Osteocyte (in vitro differentiated cells): ENCODE measurements around the gene RCBTB2. TPM values are rescaled to one million over a fixed set of nuclear protein-coding genes. Genes with fewer than 3 reads are reported as not detected.

Experiments
- DNase-seq: peaks from one replicate; pipeline ENCODE4 v3.0.0; 2021; ENCODE audit warnings: mixed read lengths; ENCODE audit not compliant: unreplicated experiment; ENCODE audit errors: extremely low spot score
- H3K27ac Mint-ChIP-seq: one replicate; pipeline ENCODE4 v1.8.0; 2021; ENCODE audit warnings: mild to moderate bottlenecking, mixed read lengths; ENCODE audit not compliant: unreplicated experiment
- H3K27me3 Mint-ChIP-seq: one replicate; pipeline ENCODE4 v1.8.0; 2021; ENCODE audit warnings: mixed read lengths; ENCODE audit not compliant: unreplicated experiment
- H3K36me3 Mint-ChIP-seq: one replicate; pipeline ENCODE4 v1.8.0; 2021; ENCODE audit warnings: mixed read lengths; ENCODE audit not compliant: unreplicated experiment
- H3K4me1 Mint-ChIP-seq: one replicate; pipeline ENCODE4 v1.8.0; 2021; ENCODE audit warnings: mixed read lengths; ENCODE audit not compliant: unreplicated experiment
- H3K4me3 Mint-ChIP-seq: one replicate; pipeline ENCODE4 v1.8.0; 2021; ENCODE audit warnings: mild to moderate bottlenecking, moderate library complexity, mixed read lengths; ENCODE audit not compliant: unreplicated experiment
- H3K9me3 Mint-ChIP-seq: one replicate; pipeline ENCODE4 v1.8.0; 2021; ENCODE audit warnings: mixed read lengths; ENCODE audit not compliant: unreplicated experiment
- CTCF ChIP-seq: fragments of 200-600 bp; sonication (generic); IDR thresholded peaks from 2 replicates; pipeline ENCODE4 v1.5.0; 2021; ENCODE audit warnings: antibody characterized with exemption, mild to moderate bottlenecking, moderate library complexity
- total RNA-seq: library from RNA; stranded (reverse); gene quantifications from 2 replicates; pipeline ENCODE4 v1.2.1, GENCODE V29; 2021

RCBTB2 gene
- total RNA-seq, 1 donor from 2014 or later, result 12.1 TPM

- H3K27me3 Mint-ChIP-seq, result no peaks in the 10 kb centered on the region
- no peak overlapping the region for H3K27ac Mint-ChIP-seq
- H3K36me3 Mint-ChIP-seq, result peaks cover 4% of the 10 kb centered on the region
- H3K4me3 Mint-ChIP-seq, result no peak overlapping the region
- DNase-seq, result no peak
- no peak for TF ChIP-seq CTCF
- no peaks in the 10 kb centered on the region for H3K4me1 Mint-ChIP-seq
- H3K9me3 Mint-ChIP-seq, result peaks cover 19% of the 10 kb centered on the region
Observed at GRCh38 chr13:48556817-48557216, 23.9 kb upstream of the RCBTB2 start.

- H3K9me3 Mint-ChIP-seq, result peaks cover 19% of the 10 kb centered on the region
- peaks cover 4% of the 10 kb centered on the region for H3K36me3 Mint-ChIP-seq
- TF ChIP-seq CTCF, result no peak
- DNase-seq, result no peak
- H3K27ac Mint-ChIP-seq, result no peak overlapping the region
- H3K4me3 Mint-ChIP-seq, result no peak overlapping the region
- no peaks in the 10 kb centered on the region for H3K4me1 Mint-ChIP-seq
- H3K27me3 Mint-ChIP-seq, result no peaks in the 10 kb centered on the region
Observed at GRCh38 chr13:48555441-48555840, 22.6 kb upstream of the RCBTB2 start.

GRCh38 chr13:48551329-48551728, 18.4 kb upstream of the RCBTB2 start:
- H3K27me3 Mint-ChIP-seq, result no peaks in the 10 kb centered on the region
- H3K4me1 Mint-ChIP-seq, result no peaks in the 10 kb centered on the region
- peaks cover 4% of the 10 kb centered on the region for H3K36me3 Mint-ChIP-seq
- DNase-seq, result no peak
- no peak overlapping the region for H3K27ac Mint-ChIP-seq
- no peak overlapping the region for H3K4me3 Mint-ChIP-seq
- TF ChIP-seq CTCF, result no peak
- peaks cover 14% of the 10 kb centered on the region for H3K9me3 Mint-ChIP-seq

GRCh38 chr13:48549658-48550057, 16.8 kb upstream of the RCBTB2 start:
- no peak overlapping the region for H3K4me3 Mint-ChIP-seq
- TF ChIP-seq CTCF, result no peak
- H3K36me3 Mint-ChIP-seq, result no peaks in the 10 kb centered on the region
- H3K9me3 Mint-ChIP-seq, result peaks cover 5% of the 10 kb centered on the region
- H3K4me1 Mint-ChIP-seq, result no peaks in the 10 kb centered on the region
- H3K27ac Mint-ChIP-seq, result no peak overlapping the region
- no peaks in the 10 kb centered on the region for H3K27me3 Mint-ChIP-seq
- DNase-seq, result no peak

GRCh38 chr13:48547663-48548092, 14.8 kb upstream of the RCBTB2 start:
- H3K36me3 Mint-ChIP-seq, result no peaks in the 10 kb centered on the region
- H3K9me3 Mint-ChIP-seq, result no peaks in the 10 kb centered on the region
- no peaks in the 10 kb centered on the region for H3K27me3 Mint-ChIP-seq

More at GRCh38 chr13:48547663-48548092, 14.8 kb upstream of the RCBTB2 start:
- no peak for DNase-seq
- TF ChIP-seq CTCF, result no peak
- H3K4me3 Mint-ChIP-seq, result no peak overlapping the region
- no peak overlapping the region for H3K27ac Mint-ChIP-seq
- H3K4me1 Mint-ChIP-seq, result peaks cover 5% of the 10 kb centered on the region
